WTC11 (cell line): Measurements from ENCODE around the gene SETDB1. TPM values are rescaled to one million over a fixed set of nuclear protein-coding genes. Genes with fewer than 3 reads are reported as not detected.

Source experiments
- ATAC-seq: fragments of 200-7000 bp; cut with Tn5 transposase; 2 replicates; pipeline ENCODE4 v1.10.0; 2021; ENCODE audit warnings: mild to moderate bottlenecking, moderate library complexity
- CTCF ChIA-PET: fragments of 300-600 bp; sonication (Branson Sonifier 250); formaldehyde crosslinking; loops from one replicate; lab custom pipeline; 2021; ENCODE audit warnings: antibody characterized with exemption; lab: Charles Lee
- POLR2A ChIA-PET: fragments of 350-600 bp; sonication (Branson Sonifier 250); formaldehyde crosslinking; loops from one replicate; lab custom pipeline; 2021; ENCODE audit warnings: antibody characterized with exemption; lab: Charles Lee
- DNase-seq: peaks from one replicate; pipeline ENCODE4 v3.0.0; 2021; ENCODE audit warnings: low spot score
- H3K27ac Mint-ChIP-seq: 2 replicates; pipeline ENCODE4 v1.8.0; 2021; ENCODE audit warnings: mixed read lengths
- H3K27me3 Mint-ChIP-seq: 2 replicates; pipeline ENCODE4 v1.8.0; 2021; ENCODE audit warnings: low read depth, mild to moderate bottlenecking, moderate library complexity, mixed read lengths
- H3K36me3 Mint-ChIP-seq: 2 replicates; pipeline ENCODE4 v1.8.0; 2021; ENCODE audit warnings: mixed read lengths
- H3K4me1 Mint-ChIP-seq: 2 replicates; pipeline ENCODE4 v1.8.0; 2022; ENCODE audit warnings: mixed read lengths
- H3K4me3 Mint-ChIP-seq: 2 replicates; pipeline ENCODE4 v1.8.0; 2021; ENCODE audit warnings: mild to moderate bottlenecking, moderate library complexity, mixed read lengths
- H3K9me3 Mint-ChIP-seq: 2 replicates; pipeline ENCODE4 v1.8.0; 2021; ENCODE audit warnings: mixed read lengths
- ARID4B ChIP-seq: sonication (generic); formaldehyde crosslinking; IDR thresholded peaks from 2 replicates; pipeline ENCODE4 v1.8.0; 2023; ENCODE audit warnings: missing genetic modification reagents, mild to moderate bottlenecking, borderline replicate concordance
- ATF1 ChIP-seq: sonication (generic); formaldehyde crosslinking; IDR thresholded peaks from 2 replicates; pipeline ENCODE4 v1.8.1; 2023; ENCODE audit warnings: mild to moderate bottlenecking, moderate library complexity, missing genetic modification reagents
- ATF6 ChIP-seq: sonication (generic); formaldehyde crosslinking; IDR thresholded peaks from 2 replicates; pipeline ENCODE4 v1.8.1; 2023; ENCODE audit warnings: mild to moderate bottlenecking, missing genetic modification reagents
- E2F4 ChIP-seq: sonication (generic); formaldehyde crosslinking; IDR thresholded peaks from 2 replicates; pipeline ENCODE4 v1.8.1; 2022; ENCODE audit warnings: low read depth, mild to moderate bottlenecking, moderate library complexity, missing genetic modification reagents, borderline replicate concordance
- EMX1 ChIP-seq: fragments of 250-450 bp; sonication (Bioruptor Pico); IDR thresholded peaks from 2 replicates; pipeline ENCODE4 v1.8.0; 2021; ENCODE audit warnings: mild to moderate bottlenecking
- ESRRA ChIP-seq: sonication (generic); formaldehyde crosslinking; IDR thresholded peaks from 2 replicates; pipeline ENCODE4 v1.8.1; 2022; ENCODE audit warnings: mild to moderate bottlenecking, missing genetic modification reagents, borderline replicate concordance
- FOXP1 ChIP-seq: sonication (generic); formaldehyde crosslinking; IDR thresholded peaks from 2 replicates; pipeline ENCODE4 v1.8.0; 2022; ENCODE audit warnings: missing genetic modification reagents, mild to moderate bottlenecking, moderate library complexity, borderline replicate concordance
- HMGA2 ChIP-seq: fragments of 250-450 bp; sonication (Bioruptor Pico); IDR thresholded peaks from 2 replicates; pipeline ENCODE4 v1.4.0; 2021; ENCODE audit warnings: mild to moderate bottlenecking, moderate library complexity
- KAT7 ChIP-seq: sonication (generic); formaldehyde crosslinking; IDR thresholded peaks from 2 replicates; pipeline ENCODE4 v1.8.1; 2023; ENCODE audit warnings: missing genetic modification reagents, mild to moderate bottlenecking, borderline replicate concordance
- MLX ChIP-seq: sonication (generic); formaldehyde crosslinking; IDR thresholded peaks from 2 replicates; pipeline ENCODE4 v1.8.1; 2023; ENCODE audit warnings: mild to moderate bottlenecking, missing genetic modification reagents, moderate library complexity
- OVOL2 ChIP-seq: fragments of 250-450 bp; sonication (Bioruptor Pico); IDR thresholded peaks from 2 replicates; pipeline ENCODE4 v1.9.0; 2021; ENCODE audit warnings: mild to moderate bottlenecking, borderline replicate concordance
- PREB ChIP-seq: sonication (generic); formaldehyde crosslinking; IDR thresholded peaks from 2 replicates; pipeline ENCODE4 v1.8.1; 2022; ENCODE audit warnings: mild to moderate bottlenecking, missing genetic modification reagents, moderate library complexity, borderline replicate concordance
- RORB ChIP-seq: fragments of 250-450 bp; sonication (Bioruptor Pico); IDR thresholded peaks from 2 replicates; pipeline ENCODE4 v1.9.0; 2021; ENCODE audit warnings: mild to moderate bottlenecking
- SMAD4 ChIP-seq: sonication (generic); formaldehyde crosslinking; IDR thresholded peaks from 2 replicates; pipeline ENCODE4 v1.8.0; 2022; ENCODE audit warnings: mild to moderate bottlenecking, missing genetic modification reagents
- TCF7 ChIP-seq: sonication (generic); formaldehyde crosslinking; IDR thresholded peaks from 2 replicates; pipeline ENCODE4 v1.8.0; 2022; ENCODE audit warnings: mild to moderate bottlenecking, low read depth, missing genetic modification reagents, moderate library complexity
- ZNF232 ChIP-seq: sonication (generic); formaldehyde crosslinking; IDR thresholded peaks from 2 replicates; pipeline ENCODE4 v1.8.0; 2022; ENCODE audit warnings: mild to moderate bottlenecking, missing genetic modification reagents
- ZNF281 ChIP-seq: sonication (generic); formaldehyde crosslinking; IDR thresholded peaks from 2 replicates; pipeline ENCODE4 v1.8.0; 2023; ENCODE audit warnings: mild to moderate bottlenecking, missing genetic modification reagents
- ZNF317 ChIP-seq: sonication (generic); formaldehyde crosslinking; IDR thresholded peaks from 2 replicates; pipeline ENCODE4 v1.8.1; 2023; ENCODE audit warnings: low read depth, mild to moderate bottlenecking, moderate library complexity, missing genetic modification reagents, borderline replicate concordance
- ZNF416 ChIP-seq: fragments of 250-450 bp; sonication (Bioruptor Pico); IDR thresholded peaks from 2 replicates; pipeline ENCODE4 v1.9.0; 2021; ENCODE audit warnings: mild to moderate bottlenecking, inconsistent platforms
- ZSCAN18 ChIP-seq: fragments of 250-450 bp; sonication (Bioruptor Pico); IDR thresholded peaks from 2 replicates; pipeline ENCODE4 v2.1.2; 2022; ENCODE audit warnings: mild to moderate bottlenecking, moderate library complexity
- total RNA-seq: library from RNA; stranded (reverse); gene quantifications from 3 replicates; pipeline ENCODE4 v1.2.3, GENCODE V29; 2021

Gene SETDB1
- total RNA-seq, 1 experiment from 2014 or later = 53.1 TPM

GRCh38 chr1:151008244-151009205 is 82.4 kb downstream of the SETDB1 start, which contains the start of gene PRUNE1 (continued):
- no peak for TF ChIP-seq ATF1
- TF ChIP-seq ATF6 (CRISPR knock-in tag) = no peak
- no peak for TF ChIP-seq OVOL2 (CRISPR knock-in tag)
- TF ChIP-seq TCF7 (CRISPR knock-in tag) = no peak
- TF ChIP-seq SMAD4 (CRISPR knock-in tag) = no peak
- TF ChIP-seq KAT7 (CRISPR knock-in tag) = peak; percentile 82; the same call in 1 of the 2 replicates
- no peak for TF ChIP-seq HMGA2 (CRISPR knock-in tag)
- TF ChIP-seq ESRRA (CRISPR knock-in tag) = 0 out of 2 replicates have a peak, but pooled peaks have one; percentile 40
- TF ChIP-seq RORB (CRISPR knock-in tag) = no peak
- no peak for TF ChIP-seq ZSCAN18 (CRISPR knock-in tag)
- TF ChIP-seq ZNF281 = no peak
- TF ChIP-seq MLX (CRISPR knock-in tag) = no peak

GRCh38 chr1:151009206-151009587 is 83.0 kb downstream of the SETDB1 start:
- no peak for ATAC-seq
- DNase-seq = no peak
- Mint-ChIP-seq H3K4me1 (peaks cover 38% of the 10 kb centered on the region), H3K9me3 (no peaks in the 10 kb centered on the region), H3K4me3 (peak overlapping the region; percentile 94), H3K36me3 (no peaks in the 10 kb centered on the region), H3K27ac (no peak overlapping the region), H3K27me3 (no peaks in the 10 kb centered on the region)
- CTCF ChIA-PET = no interaction called here
- POLR2A ChIA-PET = no interaction called here
- TF ChIP-seq ZNF232 (CRISPR knock-in tag) = no peak
- no peak for TF ChIP-seq ZNF416 (CRISPR knock-in tag)
- TF ChIP-seq FOXP1 (CRISPR knock-in tag) = no peak
- TF ChIP-seq PREB (CRISPR knock-in tag) = no peak
- no peak for TF ChIP-seq EMX1 (CRISPR knock-in tag)
- no peak for TF ChIP-seq ARID4B
- TF ChIP-seq ZNF317 (CRISPR knock-in tag) = no peak
- TF ChIP-seq E2F4 = no peak
- TF ChIP-seq ESRRA (CRISPR knock-in tag) = no peak
